Activated effector memory CD4-positive, alpha-beta T cell treated with anti-CD3 and anti-CD28 coated beads, Interleukin-2, amount 50 U/mL, for 16 hours (primary cell): Measurements from ENCODE around the gene MXD4.

ENCODE experiments used
- DNase-seq: peaks from one replicate; pipeline ENCODE4 v3.0.0-alpha.2; 2020

MXD4 gene

DNA sequence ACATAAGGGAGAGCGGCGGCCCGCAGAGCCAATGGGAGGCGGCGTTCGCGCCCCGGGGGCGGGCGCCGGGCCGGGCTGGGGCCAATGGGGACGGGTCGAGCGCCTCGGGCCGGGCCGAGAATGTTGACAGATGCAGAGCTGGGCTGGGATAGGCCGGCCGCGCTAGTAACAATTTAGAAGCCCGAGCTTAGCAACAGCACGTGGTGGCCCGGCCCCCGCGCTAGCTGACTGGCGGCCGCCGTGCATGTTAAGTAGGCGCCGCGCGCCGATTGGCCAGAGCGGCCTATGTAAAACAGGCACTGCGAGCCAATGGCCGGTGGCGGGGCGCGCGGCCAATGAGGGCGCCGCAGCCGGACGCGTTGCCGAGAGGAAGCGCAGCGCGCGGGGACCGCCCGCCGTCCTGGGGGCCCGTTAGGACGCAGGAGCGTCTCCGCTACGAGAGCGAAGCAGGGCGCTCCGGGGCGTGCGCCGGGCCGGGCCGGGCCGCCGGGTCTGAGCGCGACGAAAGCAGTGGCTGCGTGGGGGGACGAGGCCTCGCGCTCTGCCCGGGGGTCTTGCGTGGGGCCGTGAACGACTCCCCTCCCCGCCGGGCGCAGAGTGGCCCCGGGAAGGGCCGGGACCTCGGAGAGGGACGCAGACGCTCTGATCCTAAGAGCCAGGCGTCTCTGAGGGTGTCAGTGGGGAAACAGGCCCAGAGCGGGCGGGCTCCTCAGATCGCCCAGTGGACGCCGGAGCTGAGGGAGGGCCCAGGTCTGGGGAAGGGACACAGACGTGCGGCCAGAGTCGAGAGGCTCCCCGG is 435 bp upstream of the MXD4 start:
- DNase-seq = peak; percentile 99

DNA sequence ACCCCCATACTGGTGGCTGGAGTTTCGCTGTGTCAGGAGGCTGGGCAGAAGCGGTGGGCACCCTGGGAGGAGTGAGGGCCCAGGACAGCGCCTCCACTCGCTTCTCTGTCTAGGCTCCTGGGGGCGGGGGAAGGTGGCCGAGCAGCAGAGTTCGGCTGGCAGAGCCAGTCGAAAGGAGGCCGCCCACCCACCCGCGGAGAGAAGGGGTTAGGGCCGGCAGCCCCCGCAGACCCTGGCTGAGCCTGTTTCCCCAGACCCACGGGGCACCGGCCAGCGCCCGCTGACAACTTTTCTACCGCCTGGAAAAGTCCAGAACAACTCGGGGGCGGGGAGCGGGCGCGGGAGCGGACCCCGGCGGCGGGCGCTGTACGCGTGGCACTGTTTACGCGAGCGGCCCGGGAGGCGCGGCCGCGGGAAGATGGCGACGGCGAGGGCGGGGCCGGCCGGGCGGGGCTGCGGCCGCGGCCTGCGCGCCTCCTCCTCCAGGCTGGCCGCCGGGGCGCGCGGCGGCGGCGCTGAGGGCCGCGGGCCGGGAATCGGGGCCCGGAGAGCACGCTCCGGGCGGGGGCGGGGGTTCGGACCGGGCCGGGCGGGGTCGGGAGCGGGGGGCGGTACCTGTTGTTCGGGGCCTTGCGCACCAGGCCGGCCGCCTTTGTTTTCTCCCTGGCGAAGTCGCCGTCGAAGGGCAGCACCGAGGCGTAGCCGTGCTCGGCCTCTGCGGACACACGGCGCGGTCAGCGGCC is 628 bp downstream of the MXD4 start:
- peak; percentile 88 for DNase-seq

DNA sequence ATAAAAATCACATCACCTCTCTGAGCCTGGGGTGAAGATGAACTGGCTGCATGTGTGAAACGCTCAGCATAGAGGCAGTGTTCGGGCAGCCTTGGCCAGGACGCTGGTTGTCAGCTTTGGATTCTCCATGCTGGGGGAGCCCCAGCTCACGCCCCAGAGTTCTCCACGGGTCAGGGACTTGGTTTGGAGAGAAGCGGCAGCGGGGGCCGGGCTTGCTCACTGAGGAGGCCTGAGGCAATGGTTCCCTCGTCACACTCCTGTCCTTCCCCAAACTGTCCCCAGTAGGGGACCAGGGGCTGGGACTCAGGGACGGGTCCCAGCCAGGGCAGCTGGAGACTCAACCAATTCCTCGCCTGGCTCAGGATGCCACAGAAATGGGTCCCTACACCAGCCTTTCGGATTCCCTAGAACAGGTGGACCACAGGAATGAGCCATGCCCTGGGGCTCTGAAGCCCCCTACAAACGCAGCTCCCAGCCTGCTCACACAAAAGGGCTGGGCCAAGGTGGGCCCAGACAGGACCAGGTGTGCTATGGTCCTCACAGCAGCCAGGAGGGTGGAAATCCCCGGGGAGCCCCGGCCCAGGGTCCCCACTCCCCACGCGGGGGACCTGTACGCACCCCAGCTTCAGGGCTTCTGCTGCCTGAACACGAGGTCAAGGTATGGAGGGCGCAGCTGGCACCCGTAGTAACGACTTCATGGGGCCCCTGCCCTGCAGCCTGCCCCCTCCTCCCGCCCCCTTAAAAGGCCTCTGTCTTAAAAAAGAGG is 1.4 kb downstream of the MXD4 start:
- DNase-seq = peak; percentile 65

GRCh38 chr4:2259541-2260343 is 2.2 kb downstream of the MXD4 start:
- DNase-seq = peak; percentile 60

- peak; percentile 56 for DNase-seq
Measured at GRCh38 chr4:2259036-2259540, 2.8 kb downstream of the MXD4 start.

- DNase-seq = peak; percentile 61
Measured at GRCh38 chr4:2258091-2259035, 3.5 kb downstream of the MXD4 start.

DNA sequence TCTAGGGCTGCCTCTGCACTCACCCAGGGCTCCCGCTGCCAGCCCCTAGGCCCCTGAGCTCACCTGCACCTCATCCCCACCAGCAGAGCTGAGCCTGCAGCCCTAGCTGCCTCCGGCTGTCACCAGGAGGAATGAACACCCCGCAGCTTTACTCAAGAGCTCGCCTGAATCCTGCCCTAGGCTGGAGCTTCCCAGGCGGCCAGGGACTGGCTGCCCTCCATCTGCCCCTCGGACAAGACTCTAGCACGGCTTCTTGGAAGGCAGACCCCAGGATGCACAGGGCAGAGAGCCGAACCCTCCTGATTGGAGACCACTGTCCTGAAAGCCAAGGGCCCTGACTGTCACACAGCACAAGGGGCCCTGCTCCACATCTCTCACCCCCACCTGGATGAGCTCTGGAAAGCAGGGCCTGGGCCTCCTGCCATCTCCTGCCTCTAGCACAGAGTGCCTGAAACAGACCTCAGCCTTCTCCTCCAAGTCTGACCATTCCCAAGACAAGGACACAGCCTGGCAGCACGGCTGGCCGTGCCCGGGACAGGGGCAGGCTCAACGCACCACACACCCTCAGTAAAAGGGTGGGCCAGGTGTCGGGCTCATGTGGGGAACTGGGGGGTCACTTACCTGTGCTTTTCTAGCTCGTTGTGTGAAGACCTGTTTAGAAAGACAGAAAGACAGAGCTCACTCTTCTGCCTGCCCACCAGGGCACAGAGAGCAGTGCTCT is 4.4 kb downstream of the MXD4 start:
- peak; percentile 61 for DNase-seq

GRCh38 chr4:2256781-2257191 is 5.1 kb downstream of the MXD4 start:
- peak; percentile 39 for DNase-seq

GRCh38 chr4:2256156-2256731 is 5.7 kb downstream of the MXD4 start:
- peak; percentile 60 for DNase-seq

GRCh38 chr4:2255501-2256155 is 6.3 kb downstream of the MXD4 start:
- peak; percentile 51 for DNase-seq

DNA sequence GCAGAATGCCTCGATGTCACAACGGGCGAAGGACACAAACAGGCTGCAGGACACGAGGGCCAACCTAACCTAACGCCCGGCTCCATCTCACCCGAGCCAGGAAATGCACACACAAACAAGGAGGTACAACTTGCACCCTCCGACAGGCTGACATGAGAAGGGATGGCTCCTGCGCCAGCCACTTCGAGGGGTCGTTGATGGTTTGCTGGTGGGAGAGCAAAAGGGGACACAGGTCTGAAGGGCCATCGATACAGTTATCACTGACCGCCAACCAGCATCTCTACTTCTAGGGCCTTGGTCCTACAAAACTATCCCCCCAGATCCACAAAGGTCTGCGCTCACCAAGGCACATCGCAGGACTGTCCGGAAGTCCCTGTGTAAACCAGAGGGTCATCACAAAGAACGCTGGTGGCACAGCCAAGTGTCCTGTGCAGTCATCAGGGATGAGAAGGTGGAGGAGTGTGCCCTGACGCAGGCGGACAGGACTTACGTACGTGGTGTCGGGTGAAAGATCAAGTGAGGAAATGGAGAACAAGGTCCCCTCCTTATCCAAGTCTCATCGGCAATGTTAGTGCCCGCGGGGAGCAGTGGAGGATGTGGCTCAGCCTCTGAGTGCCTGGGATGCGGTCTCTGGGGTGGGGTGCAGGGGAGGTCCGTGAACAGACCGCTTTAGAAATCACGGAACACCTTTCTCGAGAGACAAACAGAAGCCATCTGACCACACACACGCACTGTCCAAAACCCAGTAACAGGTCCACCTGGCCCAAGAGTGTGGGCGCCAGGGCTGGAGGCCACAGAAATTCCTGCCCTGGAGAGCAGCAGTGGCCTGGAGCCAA is 7.0 kb downstream of the MXD4 start:
- peak; percentile 50 for DNase-seq

- no peak for DNase-seq
Measured at GRCh38 chr4:2253160-2254084, 8.5 kb downstream of the MXD4 start.

GRCh38 chr4:2252530-2253091 is 9.3 kb downstream of the MXD4 start:
- DNase-seq = no peak

- DNase-seq = no peak
Measured at GRCh38 chr4:2251795-2252529, 9.9 kb downstream of the MXD4 start.

DNA sequence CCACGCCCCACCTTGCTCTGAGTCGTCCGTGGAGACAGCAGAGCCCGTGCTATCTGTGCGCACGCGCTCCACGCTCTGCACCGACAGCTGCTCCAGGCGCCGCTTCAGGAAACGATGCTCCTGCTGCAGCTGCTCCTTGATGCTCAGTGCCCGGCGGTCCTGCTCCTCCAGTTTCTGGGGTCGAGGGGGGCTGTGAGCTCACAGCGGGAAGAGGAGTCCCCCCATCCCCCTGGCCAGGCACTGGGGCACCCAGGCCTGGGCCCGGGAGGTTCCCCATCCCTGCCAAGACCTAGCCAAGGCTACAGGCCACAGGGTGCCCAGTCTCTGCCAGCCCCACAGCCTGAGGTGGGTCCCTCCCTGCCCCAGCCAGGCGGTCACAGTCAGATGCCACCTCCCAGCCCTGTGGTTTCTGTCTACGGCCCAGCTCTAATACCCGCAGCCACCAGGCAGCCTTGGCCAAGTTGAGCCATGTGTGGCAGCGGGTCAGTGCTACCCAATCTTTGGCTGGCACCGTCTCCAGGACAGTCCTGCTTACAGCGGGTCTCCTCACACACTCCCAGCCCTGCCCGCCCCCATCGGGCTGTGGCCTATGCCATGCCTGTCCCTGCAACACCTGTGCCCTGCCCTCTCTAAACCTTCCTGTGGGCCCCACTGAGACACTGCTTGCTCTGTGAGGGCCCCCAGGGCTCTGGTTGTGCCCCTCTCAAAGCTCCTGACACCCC is 10.7 kb downstream of the MXD4 start:
- DNase-seq = peak; percentile 59
